ENCODE data around the gene HOXA11. TPM values are rescaled to one million over a fixed set of nuclear protein-coding genes. Genes with fewer than 3 reads are reported as not detected.

Gene HOXA11
- 8.1 and 10.3 TPM in 2 replicates for total RNA-seq

GRCh38 chr7:27185013-27185853 lies at the start of gene HOXA11:
HOXA11 (minus strand) TSS chr7:27185232; CDS start chr7:27185144, 88 bp downstream.

GRCh38 chr7:27199849-27200760 lies 15.1 kb upstream of the HOXA11 start, which contains the start of gene HOXA13:
HOXA13 (minus strand) TSS chr7:27200091; CDS start chr7:27200077, 14 bp downstream.

GRCh38 chr7:27173956-27174873 lies 10.8 kb downstream of the HOXA11 start, which contains the start of gene HOXA10:
HOXA10 (minus strand) TSS chr7:27174320; CDS start chr7:27174306, 14 bp downstream.

GRCh38 chr7:27165089-27165995 lies 19.7 kb downstream of the HOXA11 start, which contains the start of gene HOXA9:
HOXA9 (minus strand) TSS chr7:27165537; CDS start chr7:27165457, 80 bp downstream.

GRCh38 chr7:27156508-27156898 lies 28.5 kb downstream of the HOXA11 start, which contains the start of gene HOXA7:
HOXA7 (minus strand) TSS chr7:27156675; CDS start chr7:27156545, 130 bp downstream.

GRCh38 chr7:27151931-27152815 lies 32.9 kb downstream of the HOXA11 start, which contains the start of gene HOXA3:
HOXA3 (minus strand) TSS chr7:27152583; CDS start chr7:27110640, 41,943 bp downstream.

GRCh38 chr7:27147199-27148030 lies 37.6 kb downstream of the HOXA11 start, which contains the start of gene HOXA6:
HOXA6 (minus strand) TSS chr7:27147774; CDS start chr7:27147749, 25 bp downstream.

GRCh38 chr7:27143023-27143949 lies 41.7 kb downstream of the HOXA11 start, which contains the start of gene HOXA5:
HOXA5 (minus strand) TSS chr7:27143681; CDS start chr7:27143607, 74 bp downstream.

Other genes with a start within 250 kb of the HOXA11 start
- 0.30 and 0.32 TPM in 2 replicates for gene HOXA1, start 89.2 kb downstream of the HOXA11 start, total RNA-seq
- under 0.01 and 0.15 TPM in 2 replicates for gene HOXA2, start 82.5 kb downstream of the HOXA11 start, total RNA-seq
- gene HOXA4, start 54.5 kb downstream of the HOXA11 start, total RNA-seq, result 0.30 and 0.32 TPM in 2 replicates
- 4.2 and 9.6 TPM in 2 replicates for gene HOXA5, start 41.6 kb downstream of the HOXA11 start, total RNA-seq
- 2.6 and 2.9 TPM in 2 replicates for gene HOXA6, start 37.5 kb downstream of the HOXA11 start, total RNA-seq
- gene HOXA3, start 32.6 kb downstream of the HOXA11 start, total RNA-seq, result 1.4 and 3.6 TPM in 2 replicates
- gene HOXA7, start 28.6 kb downstream of the HOXA11 start, total RNA-seq, result 1.4 and 1.9 TPM in 2 replicates
- gene HOXA9, start 19.7 kb downstream of the HOXA11 start, total RNA-seq, result 28.9 and 31.8 TPM in 2 replicates
- 17.9 and 20.1 TPM in 2 replicates for gene HOXA10, start 10.9 kb downstream of the HOXA11 start, total RNA-seq
- gene HOXA13, start 14.9 kb upstream of the HOXA11 start, total RNA-seq, result 0.65 and 2.1 TPM in 2 replicates
- gene EVX1, start 57.6 kb upstream of the HOXA11 start, total RNA-seq, result not detected in 2 replicates

All from epithelial cell of umbilical artery (primary cell).